Activated CD4-positive, alpha-beta memory T cell treated with anti-CD3 and anti-CD28 coated beads, Interleukin-2, amount 10 ng/mL, durations not matched to agents 7 days and 5 days (primary cell): ENCODE measurements around the gene CIB2. TPM values are rescaled to one million over a fixed set of nuclear protein-coding genes. Genes with fewer than 3 reads are reported as not detected.

ENCODE experiments used
- CTCF ChIA-PET: fragments of 350-600 bp; sonication (Branson Sonifier 250); formaldehyde crosslinking; loops from one replicate; lab custom pipeline; 2021; ENCODE audit warnings: antibody characterized with exemption, inconsistent platforms; lab: Charles Lee
- POLR2A ChIA-PET: fragments of 350-600 bp; sonication (Branson Sonifier 250); formaldehyde crosslinking; loops from one replicate; lab custom pipeline; 2021; ENCODE audit warnings: antibody characterized with exemption; lab: Charles Lee
- DNase-seq: peaks from one replicate; pipeline ENCODE4 v3.0.0-alpha.2; 2020
- H3K27ac Mint-ChIP-seq: one replicate; pipeline ENCODE4 v1.8.0; 2021; ENCODE audit warnings: mild to moderate bottlenecking, mixed read lengths
- H3K27me3 Mint-ChIP-seq: one replicate; pipeline ENCODE4 v1.8.0; 2021; ENCODE audit warnings: mixed read lengths
- H3K36me3 Mint-ChIP-seq: one replicate; pipeline ENCODE4 v1.8.0; 2021; ENCODE audit warnings: low read depth, mixed read lengths
- H3K4me1 Mint-ChIP-seq: one replicate; pipeline ENCODE4 v1.8.0; 2021; ENCODE audit warnings: mixed read lengths
- H3K4me3 Mint-ChIP-seq: one replicate; pipeline ENCODE4 v1.8.0; 2021; ENCODE audit warnings: mild to moderate bottlenecking, mixed read lengths
- H3K9me3 Mint-ChIP-seq: one replicate; pipeline ENCODE4 v1.8.0; 2021; ENCODE audit warnings: mixed read lengths
- total RNA-seq, 2 experiments: library from RNA; stranded (reverse); gene quantifications; one replicate each; pipeline ENCODE4 v1.2.3, GENCODE V29; 2021

The CIB2 gene
- total RNA-seq, 2 experiments from 2014 or later: 0.91 to 1.1 TPM

DNA sequence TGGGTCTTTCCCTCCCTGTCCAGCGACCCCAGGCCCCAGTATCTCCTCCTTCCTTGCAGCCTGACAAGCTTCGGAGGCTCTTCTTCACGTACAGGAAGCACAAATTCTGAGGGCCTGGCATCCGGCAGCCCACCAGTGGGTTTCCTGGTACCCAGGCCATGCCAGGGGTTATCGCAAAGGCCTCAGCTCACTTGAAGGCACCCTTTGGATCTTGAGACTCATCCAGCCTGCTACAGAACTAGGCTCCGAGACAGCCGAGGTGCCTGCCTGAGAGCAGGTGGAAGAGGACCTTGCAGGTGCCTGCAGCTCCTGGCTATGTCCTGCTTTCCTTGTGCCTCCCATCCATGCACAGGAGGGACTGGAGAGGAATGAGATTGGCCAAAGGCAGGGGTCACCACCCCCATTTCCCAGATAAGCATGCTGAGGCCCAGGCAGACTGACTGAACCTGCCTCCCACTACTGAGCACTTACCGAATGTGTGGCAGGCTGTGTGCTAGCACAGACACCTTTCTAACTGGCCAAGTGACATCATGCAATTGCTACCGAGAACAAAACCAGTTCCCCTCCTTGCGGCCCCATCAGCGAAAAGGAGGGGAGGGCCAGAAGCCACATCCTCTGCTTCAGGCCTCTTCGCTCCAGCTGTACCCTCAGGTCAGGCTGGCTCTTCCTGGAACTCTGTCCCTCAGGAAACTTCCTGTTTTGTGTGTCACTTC lies 27.7 kb downstream of the CIB2 start:
- Mint-ChIP-seq H3K27ac (peak overlapping the region; percentile 88), H3K4me1 (peaks cover 69% of the 10 kb centered on the region), H3K4me3 (peak overlapping the region; percentile 55), H3K27me3 (no peaks in the 10 kb centered on the region), H3K9me3 (no peaks in the 10 kb centered on the region), H3K36me3 (no peaks in the 10 kb centered on the region)
- POLR2A ChIA-PET: interaction anchor here (1.0 to 6.1 kb wide), 10 partner anchors 10 to 196 kb away, joined by 3 to 37 read pairs (median 7); partner anchors contain the start of genes SKIC8 and TBC1D2B
- DNase-seq: peak; percentile 87
- CTCF ChIA-PET: interaction anchor here (0.6 to 11.6 kb wide), 4 partner anchors 9 to 147 kb away, joined by 3 to 190 read pairs (median 4); no protein-coding TSS in a partner anchor

DNA sequence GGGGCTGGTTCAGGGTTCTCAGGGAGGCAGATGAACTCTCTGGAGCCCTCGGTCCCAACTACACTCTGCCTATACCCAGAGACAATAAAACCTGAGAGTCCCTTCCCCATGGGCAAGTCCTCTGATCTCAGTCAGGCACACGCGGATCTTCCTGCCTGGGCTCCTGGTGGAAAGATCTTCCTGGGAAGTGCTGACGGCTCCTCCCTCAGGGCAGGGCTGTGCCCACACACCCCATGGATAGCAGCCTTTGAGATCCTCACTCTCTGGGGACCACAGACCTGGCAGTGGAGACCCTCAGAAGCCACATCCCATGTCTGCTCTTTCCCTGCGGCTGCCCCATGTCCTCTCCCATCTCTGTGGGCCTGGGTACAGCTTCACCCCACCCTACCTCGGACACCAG lies 28.5 kb downstream of the CIB2 start:
- Mint-ChIP-seq H3K27ac (peak overlapping the region; percentile 88), H3K4me3 (no peak overlapping the region), H3K36me3 (no peaks in the 10 kb centered on the region), H3K9me3 (no peaks in the 10 kb centered on the region), H3K4me1 (peaks cover 62% of the 10 kb centered on the region), H3K27me3 (no peaks in the 10 kb centered on the region)
- CTCF ChIA-PET: interaction anchor here (1.0 to 11.6 kb wide), 3 partner anchors 20 to 146 kb away, joined by 3 to 190 read pairs (median 3); no protein-coding TSS in a partner anchor
- no peak for DNase-seq
- POLR2A ChIA-PET: interaction anchor here (0.8 to 6.1 kb wide), 7 partner anchors 9 to 163 kb away, joined by 3 to 37 read pairs (median 7); no protein-coding TSS in a partner anchor

DNA sequence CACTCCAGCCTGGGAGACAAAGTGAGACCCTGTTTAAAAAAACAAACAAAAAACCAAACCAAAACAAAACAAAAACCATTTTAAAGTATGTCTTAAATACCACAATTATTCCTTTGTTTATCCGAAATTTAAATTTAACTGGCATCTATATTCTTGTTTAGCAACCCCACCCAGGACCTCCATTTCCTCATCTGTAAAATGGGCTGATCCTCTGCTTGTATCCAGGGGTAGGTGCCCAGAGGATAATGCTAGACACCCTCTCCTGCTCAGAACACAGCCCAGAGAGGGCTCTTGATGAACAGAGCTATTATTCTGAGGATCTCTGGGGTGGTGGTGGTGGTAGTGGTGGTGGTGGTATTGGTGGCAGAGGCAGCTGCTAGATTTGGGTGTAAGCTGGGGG lies 29.0 kb downstream of the CIB2 start:
- ChIA-PET POLR2A (interaction anchor here (0.8 to 6.1 kb wide), 3 partner anchors 8 to 68 kb away, joined by 3 to 37 read pairs (median 17); no protein-coding TSS in a partner anchor), CTCF (interaction anchor here (1.4 to 11.6 kb wide), 3 partner anchors 20 to 145 kb away, joined by 3 to 190 read pairs (median 3); no protein-coding TSS in a partner anchor)
- Mint-ChIP-seq H3K4me1 (peaks cover 57% of the 10 kb centered on the region), H3K4me3 (no peak overlapping the region), H3K27me3 (no peaks in the 10 kb centered on the region), H3K9me3 (no peaks in the 10 kb centered on the region), H3K27ac (peak overlapping the region; percentile 88), H3K36me3 (no peaks in the 10 kb centered on the region)
- DNase-seq: no peak

DNA sequence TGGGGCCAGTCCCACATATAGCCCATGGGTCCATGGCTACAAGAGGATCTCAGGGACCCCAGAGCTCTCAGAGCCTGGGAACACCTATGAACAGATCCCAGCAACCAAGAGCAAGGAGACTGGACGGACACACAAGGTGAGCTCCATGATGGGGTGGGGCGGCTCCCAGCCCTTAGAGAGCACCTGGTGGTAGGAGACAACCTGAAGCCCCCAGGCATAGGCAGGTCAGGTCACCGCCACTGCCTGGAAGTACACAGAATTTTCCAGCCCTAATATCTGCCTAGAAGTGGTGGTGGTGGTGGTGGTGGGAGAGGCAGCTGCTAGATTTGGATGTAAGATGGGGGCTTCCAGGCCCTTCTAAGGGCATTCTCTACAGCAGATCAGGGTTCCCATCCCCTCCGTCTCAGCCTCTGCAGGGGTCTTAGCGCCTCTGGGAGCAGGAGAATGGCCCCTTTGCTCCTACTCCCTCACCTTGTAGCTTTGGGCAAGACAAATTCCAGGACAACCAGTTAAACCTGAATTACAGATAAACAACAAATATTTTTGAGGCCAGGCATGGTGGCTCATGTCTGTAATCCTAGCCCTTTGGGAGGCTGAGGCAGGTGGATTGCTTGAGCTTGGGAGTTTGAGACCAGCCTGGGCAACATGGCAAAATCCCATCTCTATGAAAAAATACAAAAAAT lies 29.7 kb downstream of the CIB2 start:
- H3K27ac Mint-ChIP-seq: peak overlapping the region; percentile 88
- no peak overlapping the region for H3K4me3 Mint-ChIP-seq

DNA sequence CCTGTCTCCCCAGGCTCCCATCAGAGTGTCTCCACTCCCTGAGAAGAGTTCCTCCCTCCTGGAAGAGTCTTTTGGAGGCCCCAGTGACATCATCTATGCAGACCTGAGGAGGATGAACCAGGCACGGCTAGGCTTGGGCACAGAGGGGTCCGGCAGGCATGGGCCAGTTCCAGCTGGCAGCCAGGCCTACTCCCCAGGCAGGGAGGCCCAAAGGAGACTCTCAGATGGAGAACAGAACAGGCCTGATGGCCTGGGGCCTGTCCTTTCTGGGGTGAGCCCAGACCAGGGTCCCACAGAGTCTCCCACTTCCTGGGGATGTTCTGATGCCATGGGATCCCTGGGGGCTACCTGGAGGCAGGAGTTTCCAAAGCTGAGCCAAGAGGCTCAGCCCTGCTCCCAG lies 30.4 kb downstream of the CIB2 start:
- H3K36me3 Mint-ChIP-seq: no peaks in the 10 kb centered on the region
- H3K27ac Mint-ChIP-seq: peak overlapping the region; percentile 28
- H3K27me3 Mint-ChIP-seq: no peaks in the 10 kb centered on the region
- peaks cover 45% of the 10 kb centered on the region for H3K4me1 Mint-ChIP-seq
- ChIA-PET POLR2A (interaction anchor here (6.1 kb wide), 1 partner anchor 67 kb away, joined by 37 read pairs; no protein-coding TSS in a partner anchor), CTCF (interaction anchor here (0.7 to 1.4 kb wide), 2 partner anchors 66 to 95 kb away, joined by 3 read pairs; no protein-coding TSS in a partner anchor)
- no peak overlapping the region for H3K4me3 Mint-ChIP-seq
- no peaks in the 10 kb centered on the region for H3K9me3 Mint-ChIP-seq
- DNase-seq: no peak

More for the DNA sequence above, 29.7 kb downstream of the CIB2 start:
- CTCF ChIA-PET: interaction anchor here (0.7 to 1.4 kb wide), 3 partner anchors 19 to 94 kb away, joined by 3 read pairs; no protein-coding TSS in a partner anchor
- Mint-ChIP-seq H3K36me3 (no peaks in the 10 kb centered on the region), H3K27me3 (no peaks in the 10 kb centered on the region), H3K9me3 (no peaks in the 10 kb centered on the region), H3K4me1 (peaks cover 52% of the 10 kb centered on the region)
- DNase-seq: no peak
- POLR2A ChIA-PET: interaction anchor here (0.7 to 6.1 kb wide), 3 partner anchors 8 to 68 kb away, joined by 3 to 37 read pairs (median 17); no protein-coding TSS in a partner anchor

DNA sequence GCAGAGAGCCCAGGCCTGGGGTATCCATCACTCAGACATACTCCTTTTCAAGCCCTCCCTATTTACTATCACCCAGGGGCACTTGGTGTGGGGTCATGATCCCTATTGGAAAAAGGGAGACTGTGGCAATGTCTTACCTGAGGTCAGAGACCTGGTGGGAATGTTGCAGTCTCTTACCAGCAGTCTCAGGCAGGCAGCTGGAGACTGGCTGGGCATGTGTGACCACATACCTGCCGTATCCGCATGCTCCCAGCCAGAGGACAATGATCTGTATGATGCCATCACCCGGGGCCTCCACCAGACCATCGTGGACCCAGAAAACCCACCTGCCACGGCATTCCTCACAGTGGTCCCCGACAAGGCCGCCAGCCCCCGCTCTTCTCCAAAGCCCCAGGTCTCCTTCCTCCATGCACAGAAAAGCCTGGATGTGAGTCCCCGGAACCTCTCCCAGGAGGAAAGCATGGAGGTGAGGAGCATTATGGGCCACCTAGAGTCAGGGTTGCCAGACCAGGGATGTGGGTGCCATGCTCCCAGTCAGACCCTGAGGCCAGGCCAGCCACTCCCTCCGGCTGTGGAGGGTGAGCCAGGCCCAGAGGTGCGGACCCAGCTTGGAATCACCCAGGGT lies 33.0 kb downstream of the CIB2 start:
- peaks cover 28% of the 10 kb centered on the region for H3K4me1 Mint-ChIP-seq
- no peak for DNase-seq
- H3K4me3 Mint-ChIP-seq: no peak overlapping the region
- peaks cover 4% of the 10 kb centered on the region for H3K27me3 Mint-ChIP-seq
- no peaks in the 10 kb centered on the region for H3K9me3 Mint-ChIP-seq
- H3K27ac Mint-ChIP-seq: no peak overlapping the region
- no peaks in the 10 kb centered on the region for H3K36me3 Mint-ChIP-seq
- CTCF ChIA-PET: interaction anchor here (1.5 kb wide), 1 partner anchor 10 kb away, joined by 4 read pairs; no protein-coding TSS in a partner anchor
- POLR2A ChIA-PET: no interaction called here

DNA sequence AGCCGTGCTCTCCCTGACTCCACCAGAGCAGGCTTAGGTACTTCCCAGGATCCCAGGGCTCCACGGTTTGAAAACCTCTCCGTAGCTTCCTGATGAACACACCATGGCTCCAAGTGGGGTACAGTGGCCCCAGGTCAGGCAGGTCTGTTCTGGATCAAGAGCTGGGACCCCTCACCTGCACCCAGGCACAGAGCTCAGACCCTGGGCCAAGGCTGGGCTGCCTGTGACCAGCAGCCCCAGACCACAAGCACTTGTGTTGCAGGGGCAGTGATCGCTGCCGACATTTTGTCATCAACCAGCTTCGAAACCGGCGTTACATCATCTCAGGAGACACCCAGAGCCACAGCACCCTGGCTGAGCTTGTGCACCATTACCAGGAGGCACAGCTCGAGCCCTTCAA lies 33.6 kb downstream of the CIB2 start:
- Mint-ChIP-seq H3K4me3 (no peak overlapping the region), H3K4me1 (peaks cover 27% of the 10 kb centered on the region), H3K36me3 (no peaks in the 10 kb centered on the region), H3K27me3 (peaks cover 4% of the 10 kb centered on the region), H3K9me3 (no peaks in the 10 kb centered on the region), H3K27ac (no peak overlapping the region)
- POLR2A ChIA-PET: no interaction called here
- CTCF ChIA-PET: interaction anchor here (1.5 kb wide), 1 partner anchor 11 kb away, joined by 4 read pairs; no protein-coding TSS in a partner anchor
- no peak for DNase-seq

DNA sequence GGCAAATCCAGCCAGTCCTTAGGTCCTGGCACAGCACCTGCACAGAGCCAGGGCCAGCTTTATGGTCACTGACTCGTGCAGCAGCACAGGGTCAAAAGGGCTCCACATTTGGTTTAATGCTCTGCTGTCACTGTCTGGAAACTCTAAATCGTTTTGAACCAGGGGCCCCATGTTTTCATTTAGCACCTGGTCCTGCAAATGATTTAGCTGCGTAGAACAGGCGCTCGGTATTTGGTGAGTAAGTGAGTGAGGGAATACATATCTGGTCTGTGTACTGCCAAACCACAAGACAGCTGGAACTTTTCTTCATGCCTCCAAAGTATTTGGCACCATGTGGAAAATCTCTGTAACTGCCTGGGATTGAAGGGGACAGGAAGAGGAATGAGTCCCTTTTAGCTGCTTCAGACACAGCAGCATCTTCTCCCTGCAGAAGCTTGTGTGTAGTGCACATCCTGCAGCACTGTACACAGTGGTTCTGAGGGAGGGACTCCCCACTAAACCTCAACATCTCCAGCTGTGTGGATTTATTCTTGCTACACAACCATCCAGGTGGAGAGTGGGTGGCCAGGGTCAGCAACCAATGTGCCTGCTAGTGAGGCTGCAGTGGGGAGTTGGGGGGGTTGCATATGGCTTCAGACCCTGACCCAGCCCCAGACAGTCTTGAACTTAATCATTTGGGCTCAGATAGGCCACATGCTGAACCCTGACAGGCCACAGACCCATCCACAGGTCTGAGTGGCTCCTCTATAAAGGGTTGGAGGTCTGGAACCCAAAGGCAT lies 37.8 kb downstream of the CIB2 start:
- no peak for DNase-seq
- H3K4me1 Mint-ChIP-seq: peaks cover 31% of the 10 kb centered on the region
- H3K4me3 Mint-ChIP-seq: no peak overlapping the region
- H3K9me3 Mint-ChIP-seq: peaks cover 5% of the 10 kb centered on the region
- no peak overlapping the region for H3K27ac Mint-ChIP-seq
- no peaks in the 10 kb centered on the region for H3K36me3 Mint-ChIP-seq
- H3K27me3 Mint-ChIP-seq: peaks cover 5% of the 10 kb centered on the region
- POLR2A ChIA-PET: interaction anchor here (0.9 to 2.5 kb wide), 4 partner anchors 9 to 17 kb away, joined by 3 to 17 read pairs (median 4); no protein-coding TSS in a partner anchor
- CTCF ChIA-PET: interaction anchor here (1.0 to 5.3 kb wide), 5 partner anchors 15 to 134 kb away, joined by 3 to 22 read pairs (median 4); no protein-coding TSS in a partner anchor

DNA sequence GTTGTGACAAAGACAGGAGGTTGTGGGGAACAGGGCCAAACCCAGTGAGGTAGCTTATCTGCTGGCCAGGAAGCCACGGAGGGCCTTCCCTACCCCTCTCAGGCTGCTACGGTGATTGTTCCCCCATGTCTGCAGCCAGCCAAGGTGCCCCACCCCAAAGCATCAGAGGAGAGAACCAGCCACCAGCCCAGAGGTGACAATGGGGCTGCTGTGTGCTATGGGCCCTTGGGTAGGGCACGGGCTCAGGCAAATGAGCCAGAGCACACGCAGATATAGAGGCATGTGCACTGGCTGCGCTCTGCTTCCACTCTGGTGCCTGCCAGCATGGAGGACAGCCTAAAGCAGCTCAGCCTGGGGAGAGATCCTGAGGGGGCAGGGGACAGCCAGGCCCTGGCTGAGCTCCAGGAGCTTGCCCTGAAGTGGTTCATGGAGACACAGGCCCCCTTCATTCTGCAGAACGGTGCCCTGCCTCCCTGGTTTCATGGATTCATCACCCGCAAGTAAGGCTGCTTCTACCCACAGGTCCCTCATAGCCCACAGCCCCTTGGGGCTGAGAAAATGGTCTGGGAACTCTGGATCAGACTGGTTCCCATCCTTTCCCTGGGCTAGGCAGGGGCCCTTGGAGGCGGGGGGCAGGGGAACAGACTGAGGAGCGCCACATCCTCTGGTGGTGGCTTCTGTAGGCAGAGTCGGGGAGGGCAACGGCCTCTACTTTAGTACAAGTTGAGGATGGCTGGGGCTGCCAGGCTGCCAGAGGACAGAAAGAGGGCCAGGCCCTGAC lies 38.8 kb downstream of the CIB2 start, which contains the start of gene SH2D7:
SH2D7 (plus strand) TSS at position 301 of the 781 bp plus-strand sequence; CDS start at position 325, 24 bp downstream.
- Mint-ChIP-seq H3K4me3 (no peak within 1 kb of the TSS), H3K27ac (peak within 1 kb of the TSS; percentile 13), H3K4me1 (peaks cover 31% of the 10 kb centered on the region), H3K27me3 (peaks cover 5% of the 10 kb centered on the region), H3K9me3 (peaks cover 5% of the 10 kb centered on the region), H3K36me3 (no peaks in the 10 kb centered on the region)
- CTCF ChIA-PET: interaction anchor here (1.3 to 5.3 kb wide), 3 partner anchors 16 to 93 kb away, joined by 3 to 22 read pairs (median 9); no protein-coding TSS in a partner anchor
- POLR2A ChIA-PET: interaction anchor here (1.3 to 2.5 kb wide), 5 partner anchors 8 to 30 kb away, joined by 4 to 17 read pairs (median 5); no protein-coding TSS in a partner anchor
- no peak for DNase-seq

DNA sequence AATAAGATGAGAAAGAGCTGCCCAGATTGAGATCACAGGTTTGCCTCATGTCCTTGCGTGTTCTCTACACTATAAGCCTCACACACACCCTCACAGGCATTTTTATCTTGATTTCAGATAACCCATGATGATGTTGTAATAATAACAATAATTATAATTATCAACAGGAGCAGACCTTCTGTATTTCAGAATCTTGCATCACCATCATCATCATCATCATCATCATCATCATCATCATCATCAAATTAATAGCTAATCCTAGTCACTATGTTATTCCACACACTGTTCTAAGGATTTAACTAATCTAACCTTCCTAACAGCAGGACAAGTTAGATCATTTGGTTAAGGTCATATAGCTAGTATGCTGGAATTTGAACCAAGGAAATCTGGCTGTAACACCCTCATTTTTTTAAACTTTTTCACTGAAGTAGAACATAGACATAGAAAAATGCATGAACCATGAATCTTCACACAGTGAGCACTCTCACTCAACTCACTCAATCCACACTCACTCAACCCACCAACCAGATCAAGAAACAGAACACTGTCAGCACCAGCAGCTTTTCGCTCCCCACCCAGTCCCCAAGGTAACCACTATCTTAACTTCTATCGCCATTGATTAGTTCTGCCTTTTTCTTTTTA lies 40.7 kb downstream of the CIB2 start:
- Mint-ChIP-seq H3K36me3 (no peaks in the 10 kb centered on the region), H3K9me3 (peaks cover 5% of the 10 kb centered on the region), H3K27ac (no peak overlapping the region), H3K4me3 (no peak overlapping the region), H3K27me3 (peaks cover 5% of the 10 kb centered on the region), H3K4me1 (peaks cover 33% of the 10 kb centered on the region)
- ChIA-PET POLR2A (interaction anchor here (1.0 to 1.8 kb wide), 5 partner anchors 10 to 56 kb away, joined by 4 to 6 read pairs (median 4); no protein-coding TSS in a partner anchor), CTCF (interaction anchor here (1.2 to 5.3 kb wide), 3 partner anchors 18 to 131 kb away, joined by 3 to 22 read pairs (median 6); no protein-coding TSS in a partner anchor)
- DNase-seq: no peak
